Neural cell (in vitro differentiated cells): ENCODE measurements around the gene MYO15A. TPM values are rescaled to one million over a fixed set of nuclear protein-coding genes. Genes with fewer than 3 reads are reported as not detected.

Source experiments
- H2AFZ ChIP-seq: fragments of 200-600, 300-800 bp; sonication (generic), shearing (Covaris generic); 2 replicates; pipeline ENCODE4 v1.6.0; 2014; ENCODE audit warnings: low read depth, mild to moderate bottlenecking, antibody characterized with exemption, low read length, moderate library complexity
- H3F3A ChIP-seq: fragments of 200-600 bp; shearing (Covaris generic); 2 replicates; pipeline ENCODE4 v1.6.1; 2016; ENCODE audit warnings: mild to moderate bottlenecking, moderate library complexity, mixed read lengths, antibody characterized with exemption, low read length; ENCODE audit not compliant: insufficient read depth, poor library complexity, severe bottlenecking
- H3K27ac ChIP-seq: fragments of 200-600, 300-800 bp; sonication (generic), shearing (Covaris generic); 2 replicates; pipeline ENCODE4 v1.5.1; 2014; ENCODE audit warnings: mild to moderate bottlenecking, low read length, moderate library complexity
- H3K27me3 ChIP-seq: fragments of 300-800, 200-600 bp; sonication (generic), shearing (Covaris generic); 2 replicates; pipeline ENCODE4 v1.6.0; 2014; ENCODE audit warnings: mild to moderate bottlenecking, low read depth, low read length, moderate library complexity; ENCODE audit not compliant: insufficient read depth
- H3K36me3 ChIP-seq: fragments of 300-800, 200-600 bp; sonication (generic), shearing (Covaris generic); 2 replicates; pipeline ENCODE4 v1.5.1; 2014; ENCODE audit warnings: mild to moderate bottlenecking, antibody characterized with exemption, low read length, moderate library complexity; ENCODE audit not compliant: insufficient read depth
- H3K4me2 ChIP-seq: fragments of 300-800, 200-600 bp; sonication (generic), shearing (Covaris generic); 2 replicates; pipeline ENCODE4 v1.6.0; 2014; ENCODE audit warnings: mild to moderate bottlenecking, low read length
- H3K4me3 ChIP-seq: fragments of 300-800, 200-600 bp; sonication (generic), shearing (Covaris generic); 2 replicates; pipeline ENCODE4 v1.5.1; 2014; ENCODE audit warnings: mild to moderate bottlenecking, low read length, moderate library complexity
- H3K79me2 ChIP-seq: fragments of 200-600 bp; shearing (Covaris generic); replicated peaks from 2 replicates; pipeline ENCODE4 v1.6.0; 2014; ENCODE audit warnings: mild to moderate bottlenecking, low read length, moderate library complexity; ENCODE audit not compliant: insufficient read depth
- H3K9ac ChIP-seq: fragments of 300-800, 200-600 bp; sonication (generic), shearing (Covaris generic); 2 replicates; pipeline ENCODE4 v1.6.1; 2016; ENCODE audit warnings: mild to moderate bottlenecking, low read length, mixed read lengths
- H3K9me2 ChIP-seq: fragments of 200-600 bp; shearing (Covaris generic); 2 replicates; pipeline ENCODE4 v1.6.1; 2016; ENCODE audit warnings: mild to moderate bottlenecking, low read length, mixed read lengths; ENCODE audit not compliant: insufficient read depth
- H3K9me3 ChIP-seq: fragments of 200-600, 300-800 bp; sonication (generic), shearing (Covaris generic); 2 replicates; pipeline ENCODE4 v1.6.1; 2016; ENCODE audit warnings: mild to moderate bottlenecking, mixed run types, low read length, moderate library complexity, mixed read lengths
- H4K20me1 ChIP-seq: fragments of 200-600 bp; shearing (Covaris generic); 2 replicates; pipeline ENCODE4 v1.6.1; 2016; ENCODE audit warnings: mild to moderate bottlenecking, mixed run types; ENCODE audit not compliant: insufficient read depth
- EP300 ChIP-seq: fragments of 450-650 bp; conservative IDR thresholded peaks from 2 replicates; pipeline ENCODE4 v1.6.1; 2014; ENCODE audit warnings: antibody characterized with exemption, mild to moderate bottlenecking, moderate library complexity; ENCODE audit not compliant: poor library complexity, severe bottlenecking
- EZH2 ChIP-seq: fragments of 200-600, 300-800 bp; shearing (Covaris generic), sonication (generic); IDR thresholded peaks from 2 replicates; pipeline ENCODE4 v1.6.1; 2014; ENCODE audit warnings: antibody characterized with exemption, low read length, borderline replicate concordance, mild to moderate bottlenecking; ENCODE audit not compliant: insufficient read depth, poor library complexity, severe bottlenecking
- MXI1 ChIP-seq: fragments of 450-650 bp; conservative IDR thresholded peaks from 2 replicates; pipeline ENCODE4 v1.6.1; 2014; ENCODE audit warnings: antibody characterized with exemption, mild to moderate bottlenecking; ENCODE audit not compliant: poor library complexity, severe bottlenecking
- POLR2AphosphoS5 ChIP-seq: IDR thresholded peaks from 2 replicates; pipeline ENCODE4 v1.6.1; 2012
- RAD21 ChIP-seq: fragments of 450-650 bp; conservative IDR thresholded peaks from 2 replicates; pipeline ENCODE4 v1.6.1; 2014; ENCODE audit warnings: antibody characterized with exemption, mild to moderate bottlenecking, moderate library complexity
- SMC3 ChIP-seq: fragments of 450-650 bp; conservative IDR thresholded peaks from 2 replicates; pipeline ENCODE4 v1.6.1; 2014; ENCODE audit warnings: antibody characterized with exemption, mild to moderate bottlenecking, moderate library complexity; ENCODE audit not compliant: poor library complexity
- TAF1 ChIP-seq: IDR thresholded peaks from 2 replicates; pipeline ENCODE4 v1.6.1; 2012; ENCODE audit warnings: low read depth
- polyA plus RNA-seq: library from polyadenylated mRNA; depleted of rRNA; stranded (reverse); fragments of >200 nt; gene quantifications from 2 replicates; pipeline ENCODE4 v1.2.3, GENCODE V29; 2014
- TF ChIP-seq, protein P1 (sequence below): IDR thresholded peaks from 2 replicates; pipeline ENCODE4 v1.6.1; 2012; ENCODE audit warnings: borderline replicate concordance
- TF ChIP-seq, protein P2 (sequence below): fragments of 450-650 bp; IDR thresholded peaks from 2 replicates; pipeline ENCODE4 v1.5.1; 2014; ENCODE audit warnings: antibody characterized with exemption, mild to moderate bottlenecking, moderate library complexity; ENCODE audit not compliant: poor library complexity, severe bottlenecking

The MYO15A gene
- polyA plus RNA-seq, 1 donor from 2014 or later: 1.9 TPM

DNA sequence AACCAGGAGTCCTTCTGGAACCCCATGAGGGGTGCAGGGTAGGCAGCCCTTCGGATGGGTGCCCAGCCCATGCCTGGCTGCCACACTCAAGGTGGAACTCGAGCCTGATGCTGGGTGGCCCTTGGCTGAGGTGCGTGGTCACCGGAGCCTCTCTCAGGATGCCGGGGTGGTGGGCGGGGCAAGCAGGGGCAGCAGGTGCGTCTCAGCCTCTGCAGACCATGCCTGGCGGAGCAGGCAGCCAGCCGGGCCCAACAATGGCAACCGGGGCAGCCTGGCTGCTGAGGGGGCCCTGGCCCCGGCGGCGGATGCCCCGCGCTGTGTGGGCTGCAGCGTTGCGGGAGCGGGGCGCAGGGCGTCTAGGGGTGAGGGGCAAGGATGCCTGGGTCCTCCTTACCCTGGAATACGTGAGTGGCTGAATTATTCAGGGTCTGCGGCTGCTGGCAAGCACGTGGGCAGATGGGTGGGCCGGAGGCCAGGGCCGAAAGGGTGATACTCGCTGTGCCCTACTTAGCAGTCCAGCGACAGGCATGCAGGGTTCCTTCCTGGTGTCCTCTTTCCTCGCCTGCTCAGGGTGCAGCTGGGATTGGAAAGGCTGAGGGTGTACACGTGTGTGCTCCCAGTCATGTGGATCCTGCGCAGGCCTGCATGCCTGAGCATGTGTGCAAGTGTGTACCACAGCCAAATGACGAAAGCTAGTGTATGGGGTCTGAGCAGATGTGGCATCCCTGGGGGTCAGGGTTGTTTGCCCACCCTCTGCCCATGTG, 14.6 kb downstream of the MYO15A start:
- no peaks in the 10 kb centered on the region for H3K9me2 ChIP-seq
- H3K9me3 ChIP-seq: peaks cover 6% of the 10 kb centered on the region
- no peaks in the 10 kb centered on the region for H3F3A ChIP-seq
- no peak overlapping the region for H3K27ac ChIP-seq
- H3K9ac ChIP-seq: no peak overlapping the region
- no peak overlapping the region for H3K4me3 ChIP-seq
- no peaks in the 10 kb centered on the region for H3K27me3 ChIP-seq
- no peak overlapping the region for H2AFZ ChIP-seq
- no peak for TF ChIP-seq RAD21
- no peaks in the 10 kb centered on the region for H3K36me3 ChIP-seq
- H4K20me1 ChIP-seq: no peaks in the 10 kb centered on the region
- H3K79me2 ChIP-seq: no peaks in the 10 kb centered on the region
- H3K4me2 ChIP-seq: no peak overlapping the region

- H3K9ac ChIP-seq: no peak overlapping the region
- no peaks in the 10 kb centered on the region for H3K9me2 ChIP-seq
- peaks cover 5% of the 10 kb centered on the region for H3K9me3 ChIP-seq
- no peaks in the 10 kb centered on the region for H3K36me3 ChIP-seq
- no peaks in the 10 kb centered on the region for H4K20me1 ChIP-seq
- no peaks in the 10 kb centered on the region for H3K79me2 ChIP-seq
- no peak overlapping the region for H3K4me2 ChIP-seq
- H3K4me3 ChIP-seq: no peak overlapping the region
- no peak overlapping the region for H2AFZ ChIP-seq
- TF ChIP-seq EP300 (no peak), RAD21 (no peak), POLR2AphosphoS5 (no peak), SMC3 (no peak), MXI1 (no peak), EZH2 (no peak), TAF1 (no peak)
- TF ChIP-seq, protein P1, sequence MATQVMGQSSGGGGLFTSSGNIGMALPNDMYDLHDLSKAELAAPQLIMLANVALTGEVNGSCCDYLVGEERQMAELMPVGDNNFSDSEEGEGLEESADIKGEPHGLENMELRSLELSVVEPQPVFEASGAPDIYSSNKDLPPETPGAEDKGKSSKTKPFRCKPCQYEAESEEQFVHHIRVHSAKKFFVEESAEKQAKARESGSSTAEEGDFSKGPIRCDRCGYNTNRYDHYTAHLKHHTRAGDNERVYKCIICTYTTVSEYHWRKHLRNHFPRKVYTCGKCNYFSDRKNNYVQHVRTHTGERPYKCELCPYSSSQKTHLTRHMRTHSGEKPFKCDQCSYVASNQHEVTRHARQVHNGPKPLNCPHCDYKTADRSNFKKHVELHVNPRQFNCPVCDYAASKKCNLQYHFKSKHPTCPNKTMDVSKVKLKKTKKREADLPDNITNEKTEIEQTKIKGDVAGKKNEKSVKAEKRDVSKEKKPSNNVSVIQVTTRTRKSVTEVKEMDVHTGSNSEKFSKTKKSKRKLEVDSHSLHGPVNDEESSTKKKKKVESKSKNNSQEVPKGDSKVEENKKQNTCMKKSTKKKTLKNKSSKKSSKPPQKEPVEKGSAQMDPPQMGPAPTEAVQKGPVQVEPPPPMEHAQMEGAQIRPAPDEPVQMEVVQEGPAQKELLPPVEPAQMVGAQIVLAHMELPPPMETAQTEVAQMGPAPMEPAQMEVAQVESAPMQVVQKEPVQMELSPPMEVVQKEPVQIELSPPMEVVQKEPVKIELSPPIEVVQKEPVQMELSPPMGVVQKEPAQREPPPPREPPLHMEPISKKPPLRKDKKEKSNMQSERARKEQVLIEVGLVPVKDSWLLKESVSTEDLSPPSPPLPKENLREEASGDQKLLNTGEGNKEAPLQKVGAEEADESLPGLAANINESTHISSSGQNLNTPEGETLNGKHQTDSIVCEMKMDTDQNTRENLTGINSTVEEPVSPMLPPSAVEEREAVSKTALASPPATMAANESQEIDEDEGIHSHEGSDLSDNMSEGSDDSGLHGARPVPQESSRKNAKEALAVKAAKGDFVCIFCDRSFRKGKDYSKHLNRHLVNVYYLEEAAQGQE: no peak
- TF ChIP-seq, protein P2, sequence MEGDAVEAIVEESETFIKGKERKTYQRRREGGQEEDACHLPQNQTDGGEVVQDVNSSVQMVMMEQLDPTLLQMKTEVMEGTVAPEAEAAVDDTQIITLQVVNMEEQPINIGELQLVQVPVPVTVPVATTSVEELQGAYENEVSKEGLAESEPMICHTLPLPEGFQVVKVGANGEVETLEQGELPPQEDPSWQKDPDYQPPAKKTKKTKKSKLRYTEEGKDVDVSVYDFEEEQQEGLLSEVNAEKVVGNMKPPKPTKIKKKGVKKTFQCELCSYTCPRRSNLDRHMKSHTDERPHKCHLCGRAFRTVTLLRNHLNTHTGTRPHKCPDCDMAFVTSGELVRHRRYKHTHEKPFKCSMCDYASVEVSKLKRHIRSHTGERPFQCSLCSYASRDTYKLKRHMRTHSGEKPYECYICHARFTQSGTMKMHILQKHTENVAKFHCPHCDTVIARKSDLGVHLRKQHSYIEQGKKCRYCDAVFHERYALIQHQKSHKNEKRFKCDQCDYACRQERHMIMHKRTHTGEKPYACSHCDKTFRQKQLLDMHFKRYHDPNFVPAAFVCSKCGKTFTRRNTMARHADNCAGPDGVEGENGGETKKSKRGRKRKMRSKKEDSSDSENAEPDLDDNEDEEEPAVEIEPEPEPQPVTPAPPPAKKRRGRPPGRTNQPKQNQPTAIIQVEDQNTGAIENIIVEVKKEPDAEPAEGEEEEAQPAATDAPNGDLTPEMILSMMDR: no peak
- no peaks in the 10 kb centered on the region for H3K27me3 ChIP-seq
- H3K27ac ChIP-seq: no peak overlapping the region
- H3F3A ChIP-seq: no peaks in the 10 kb centered on the region
Measured at GRCh38 chr17:18124345-18125126, 16.0 kb downstream of the MYO15A start.
